ENCODE results near the gene SLC2A9. TPM values are rescaled to one million over a fixed set of nuclear protein-coding genes. Genes with fewer than 3 reads are reported as not detected.
A peak's percentile ranks its signal among the peaks of the same experiment; 100 is the strongest.

SLC2A9 gene
- total RNA-seq, 4 donors from 2014 or later = 5.6 to 10.5 (median 6.5) TPM

GRCh38 chr4:9944431-9945425 is 76.6 kb downstream of the SLC2A9 start:
- intact Hi-C loops (cut with DNase I) = no loop called here
- TF ChIP-seq CTCF (IDR thresholded peaks at IDR 0.05) (no peak), POLR2A (IDR thresholded peaks at IDR 0.05; ENCODE audit: low read depth) (no peak), EP300 (IDR thresholded peaks at IDR 0.05) (no peak)
- H3K9me3 ChIP-seq = no peaks in the 10 kb centered on the region
- H3K27ac ChIP-seq (replicated peaks in 1 of 4) = no peak overlapping the region
- H3K36me3 ChIP-seq = peaks cover 0 to 12% (median 5%) of the 10 kb centered on the region in 4 donors
- peaks cover 0 to 6% (median 0%) of the 10 kb centered on the region in 4 donors for H3K4me1 ChIP-seq
- no peak overlapping the region for H3K4me3 ChIP-seq
- WGBS = 86% methylated on average over 13 of the region's 13 CpGs
- no peaks in the 10 kb centered on the region for H3K27me3 ChIP-seq
- DNase-seq (ENCODE audit: extremely low spot score) = peak; percentile 78

GRCh38 chr4:9943761-9944160 is 77.5 kb downstream of the SLC2A9 start:
- no peak overlapping the region for H3K27ac ChIP-seq (replicated peaks in 1 of 4)
- peaks cover 0 to 6% (median 0%) of the 10 kb centered on the region in 4 donors for H3K4me1 ChIP-seq
- peaks cover 0 to 12% (median 5%) of the 10 kb centered on the region in 4 donors for H3K36me3 ChIP-seq
- no peaks in the 10 kb centered on the region for H3K27me3 ChIP-seq
- 95% methylated on average over 9 of the region's 9 CpGs for WGBS
- intact Hi-C loops (cut with DNase I) = no loop called here
- no peaks in the 10 kb centered on the region for H3K9me3 ChIP-seq
- H3K4me3 ChIP-seq = no peak overlapping the region
- TF ChIP-seq POLR2AphosphoS5 (IDR thresholded peaks at IDR 0.05) = no peak
- no peak for TF ChIP-seq POLR2A (IDR thresholded peaks at IDR 0.05; ENCODE audit: low read depth)
- no peak for TF ChIP-seq CTCF (IDR thresholded peaks at IDR 0.05)
- TF ChIP-seq EP300 (IDR thresholded peaks at IDR 0.05) = no peak
- no peak for DNase-seq (ENCODE audit: extremely low spot score)

GRCh38 chr4:9942921-9943600 is 78.2 kb downstream of the SLC2A9 start:
- Histone ChIP-seq H3K36me3 (peaks cover 0 to 12% (median 5%) of the 10 kb centered on the region in 4 donors), H3K9me3 (no peaks in the 10 kb centered on the region), H3K4me3 (no peak overlapping the region), H3K27ac (replicated peaks in 1 of 4) (no peak overlapping the region), H3K27me3 (no peaks in the 10 kb centered on the region), H3K4me1 (peaks cover 0 to 5% (median 0%) of the 10 kb centered on the region in 4 donors)
- intact Hi-C loops (cut with DNase I) = no loop called here
- TF ChIP-seq POLR2A (IDR thresholded peaks at IDR 0.05; ENCODE audit: low read depth) (no peak), EP300 (IDR thresholded peaks at IDR 0.05) (no peak), CTCF (IDR thresholded peaks at IDR 0.05) (no peak), POLR2AphosphoS5 (IDR thresholded peaks at IDR 0.05) (no peak)
- DNase-seq (ENCODE audit: extremely low spot score) = peak; percentile 86
- 93% methylated on average over 10 of the region's 10 CpGs for WGBS

- no peaks in the 10 kb centered on the region for H3K4me1 ChIP-seq
- TF ChIP-seq POLR2AphosphoS5 (IDR thresholded peaks at IDR 0.05) (no peak), EP300 (IDR thresholded peaks at IDR 0.05) (no peak)
- no peak for DNase-seq (ENCODE audit: extremely low spot score)
- intact Hi-C loops (cut with DNase I) = no loop called here
- no peaks in the 10 kb centered on the region for H3K9me3 ChIP-seq
- no peak overlapping the region for H3K27ac ChIP-seq (replicated peaks in 1 of 4)
- peaks cover 0 to 12% (median 5%) of the 10 kb centered on the region in 4 donors for H3K36me3 ChIP-seq
- no peaks in the 10 kb centered on the region for H3K27me3 ChIP-seq
- WGBS = 95% methylated on average over 4 of the region's 5 CpGs
- no peak overlapping the region for H3K4me3 ChIP-seq
These were observed 79.2 kb downstream of the SLC2A9 start for GRCh38 chr4:9942139-9942538.

- TF ChIP-seq POLR2A (IDR thresholded peaks at IDR 0.05; ENCODE audit: low read depth) = no peak
- TF ChIP-seq POLR2AphosphoS5 (IDR thresholded peaks at IDR 0.05) = no peak
- TF ChIP-seq CTCF (IDR thresholded peaks at IDR 0.05) = no peak
These were observed 81.3 kb downstream of the SLC2A9 start for GRCh38 chr4:9940041-9940440.

More at GRCh38 chr4:9940041-9940440, 81.3 kb downstream of the SLC2A9 start:
- H3K4me1 ChIP-seq = peaks cover 0 to 5% (median 2%) of the 10 kb centered on the region in 4 donors
- no peaks in the 10 kb centered on the region for H3K27me3 ChIP-seq
- no peak overlapping the region for H3K4me3 ChIP-seq
- WGBS = 90% methylated on average over 5 of the region's 5 CpGs
- no peak for DNase-seq (ENCODE audit: extremely low spot score)
- H3K9me3 ChIP-seq = no peaks in the 10 kb centered on the region
- H3K27ac ChIP-seq (replicated peaks in 1 of 4) = no peak overlapping the region
- H3K36me3 ChIP-seq = peaks cover 0 to 12% (median 5%) of the 10 kb centered on the region in 4 donors
- intact Hi-C loops (cut with DNase I) = no loop called here
